HepG2 (cell line): Measurements from ENCODE around the gene C1GALT1. TPM values are rescaled to one million over a fixed set of nuclear protein-coding genes. Genes with fewer than 3 reads are reported as not detected.

Experiments used
- AGO2 ChIP-seq: fragments of 200-400 bp; formaldehyde crosslinking; optimal IDR thresholded peaks from 2 replicates; pipeline ENCODE3; 2017; ENCODE audit warnings: mild to moderate bottlenecking, low read depth, low read length, moderate library complexity
- ARID2 ChIP-seq: sonication (generic); formaldehyde crosslinking; IDR thresholded peaks from 2 replicates; pipeline ENCODE4 v1.8.1; 2022; ENCODE audit warnings: mild to moderate bottlenecking, missing genetic modification reagents, borderline replicate concordance
- ATF3 ChIP-seq: sonication (generic); formaldehyde crosslinking; IDR thresholded peaks from 2 replicates; pipeline ENCODE4 v1.4.0; 2020; ENCODE audit warnings: missing genetic modification reagents
- HOXA3 ChIP-seq: sonication (generic); formaldehyde crosslinking; IDR thresholded peaks from 2 replicates; pipeline ENCODE4 v1.5.0; 2020; ENCODE audit warnings: missing genetic modification reagents
- IKZF4 ChIP-seq: sonication (generic); formaldehyde crosslinking; IDR thresholded peaks from 2 replicates; pipeline ENCODE4 v1.5.1; 2020; ENCODE audit warnings: borderline replicate concordance, mild to moderate bottlenecking, low read depth, missing genetic modification reagents; ENCODE audit errors: not compliant biosample characterization
- KAT7 ChIP-seq: IDR thresholded peaks from 2 replicates; pipeline ENCODE4 v1.6.1; 2018; ENCODE audit warnings: borderline replicate concordance, missing compliant biosample characterization
- KDM3A ChIP-seq: IDR thresholded peaks from 2 replicates; pipeline ENCODE4 v1.6.1; 2018; ENCODE audit warnings: low read depth, missing compliant biosample characterization
- MTA1 ChIP-seq: sonication (generic); formaldehyde crosslinking; IDR thresholded peaks from 2 replicates; pipeline ENCODE4 v1.4.0; 2020; ENCODE audit warnings: missing genetic modification reagents, mild to moderate bottlenecking, borderline replicate concordance
- NPAS2 ChIP-seq: sonication (generic); formaldehyde crosslinking; IDR thresholded peaks from 2 replicates; pipeline ENCODE4 v1.8.0; 2022; ENCODE audit warnings: mild to moderate bottlenecking, missing genetic modification reagents, borderline replicate concordance
- POLR2AphosphoS5 ChIP-seq: IDR thresholded peaks from 2 replicates; pipeline ENCODE4 v1.6.1; 2012; ENCODE audit warnings: low read depth, low read length
- RBM22 ChIP-seq: fragments of 200-400 bp; formaldehyde crosslinking; optimal IDR thresholded peaks from 2 replicates; pipeline ENCODE3; 2017; ENCODE audit warnings: mild to moderate bottlenecking, low read length, moderate library complexity
- REL ChIP-seq: sonication (generic); formaldehyde crosslinking; conservative IDR thresholded peaks from 2 replicates; pipeline ENCODE4 v1.8.0; 2022; ENCODE audit warnings: mild to moderate bottlenecking, missing genetic modification reagents, moderate library complexity
- SOX6 ChIP-seq, 2 experiments: fragments of 450-650 bp in 1 of 2; sonication (generic) in 1 of 2; formaldehyde crosslinking in 1 of 2; IDR thresholded peaks; 2 replicates each; pipeline versions ENCODE4 v1.4.0 to v1.6.1; 2017 to 2020; ENCODE audit warnings: antibody characterized with exemption in 1 of 2, mild to moderate bottlenecking in 1 of 2, missing genetic modification reagents in 1 of 2
- YEATS4 ChIP-seq: sonication (generic); formaldehyde crosslinking; IDR thresholded peaks from 2 replicates; pipeline ENCODE4 v1.4.0; 2020; ENCODE audit warnings: missing genetic modification reagents, borderline replicate concordance
- ZBTB21 ChIP-seq: sonication (generic); formaldehyde crosslinking; IDR thresholded peaks from 2 replicates; pipeline ENCODE4 v1.4.0; 2020; ENCODE audit warnings: missing genetic modification reagents
- ZBTB7B ChIP-seq: sonication (generic); formaldehyde crosslinking; IDR thresholded peaks from 2 replicates; pipeline ENCODE4 v1.4.0; 2020; ENCODE audit warnings: missing genetic modification reagents
- ZFP1 ChIP-seq: IDR thresholded peaks from 2 replicates; pipeline ENCODE4 v1.6.1; 2016
- ZKSCAN8 ChIP-seq: IDR thresholded peaks from 2 replicates; pipeline ENCODE4 v1.6.1; 2016; ENCODE audit warnings: borderline replicate concordance, missing genetic modification reagents, missing compliant biosample characterization
- ZNF142 ChIP-seq: sonication (generic); formaldehyde crosslinking; IDR thresholded peaks from 2 replicates; pipeline ENCODE4 v1.4.0; 2020; ENCODE audit warnings: missing genetic modification reagents
- ZNF274 ChIP-seq: sonication (generic); formaldehyde crosslinking; IDR thresholded peaks from 2 replicates; pipeline ENCODE4 v1.5.1; 2020; ENCODE audit warnings: mild to moderate bottlenecking, missing genetic modification reagents
- ZNF501 ChIP-seq: sonication (generic); formaldehyde crosslinking; IDR thresholded peaks from 2 replicates; pipeline ENCODE4 v1.5.1; 2020; ENCODE audit warnings: mild to moderate bottlenecking, moderate library complexity, missing genetic modification reagents
- ZNF784 ChIP-seq: sonication (generic); formaldehyde crosslinking; IDR thresholded peaks from 2 replicates; pipeline ENCODE4 v1.5.1; 2020; ENCODE audit warnings: missing genetic modification reagents, mild to moderate bottlenecking, borderline replicate concordance
- ZSCAN30 ChIP-seq: sonication (generic); formaldehyde crosslinking; IDR thresholded peaks from 2 replicates; pipeline ENCODE4 v1.5.0; 2020; ENCODE audit warnings: mild to moderate bottlenecking, missing genetic modification reagents
- polyA plus RNA-seq, 8 experiments: library from polyadenylated mRNA; depleted of rRNA in 3 of 8; stranded (reverse) in 7 of 8; unstranded in 1 of 8; fragments of >200 nt; fragmentation: Illumina TruSeq in 4 of 8; extraction: Trizol in 4 of 8; gene quantifications; 2 replicates each; pipeline versions ENCODE4 v1.2.1 to v1.2.3, GENCODE V29; 2011 to 2016; ENCODE audit warnings: low read depth in 4 of 8, missing spikeins in 1 of 8, mixed read lengths in 1 of 8; ENCODE audit not compliant: insufficient read depth in 1 of 8
- total RNA-seq, 5 experiments: library from RNA; depleted of rRNA; stranded (reverse); fragments of >200 nt; fragmentation: Illumina TruSeq; extraction: Trizol; gene quantifications; 2 replicates each; pipeline ENCODE4 v1.2.3, GENCODE V29; 2016; ENCODE audit warnings: low read depth in 1 of 5

C1GALT1 gene
- total and polyA plus RNA-seq, 2 of the 13 experiments (the other 11 are each of a cell fraction or from before 2014, with no cell fraction given): 57.1 to 65.9 TPM

GRCh38 chr7:7181519-7182155, 707 bp upstream of the C1GALT1 start (continued):
- TF ChIP-seq NPAS2 (CRISPR knock-in tag) (no peak), ZKSCAN8 (CRISPR knock-in tag) (peak; percentile 30; the same call in 1 of the 2 replicates), ATF3 (CRISPR knock-in tag) (no peak), ZBTB21 (CRISPR knock-in tag) (0 out of 2 replicates have a peak, but pooled peaks have one; percentile 19), RBM22 (peak; percentile 67), ZNF501 (CRISPR knock-in tag) (0 out of 2 replicates have a peak, but pooled peaks have one; percentile 0), ZSCAN30 (CRISPR knock-in tag) (no peak), ZBTB7B (CRISPR knock-in tag) (0 out of 2 replicates have a peak, but pooled peaks have one; percentile 45), ARID2 (no peak), KAT7 (CRISPR knock-in tag) (peak; percentile 36; the same call in 1 of the 2 replicates), ZNF784 (peak; percentile 82; the same call in 1 of the 2 replicates), KDM3A (no peak), ZFP1 (CRISPR knock-in tag) (no peak), ZNF274 (CRISPR knock-in tag) (no peak), POLR2AphosphoS5 (peak; percentile 12; the same call in 1 of the 2 replicates), AGO2 (peak; percentile 72), YEATS4 (CRISPR knock-in tag) (no peak), MTA1 (CRISPR knock-in tag) (no peak), ZNF142 (no peak), SOX6 (IDR thresholded peaks at IDR 0.05) (no peak), SOX6 (CRISPR knock-in tag; IDR thresholded peaks at IDR 0.05) (peak; percentile 38; the same call in 1 of the 2 replicates), IKZF4 (CRISPR knock-in tag) (peak; percentile 19), REL (CRISPR knock-in tag) (no peak), HOXA3 (no peak)
